Brain microvascular endothelial cell (primary cell): ENCODE measurements around the gene NIPAL1.
A peak's percentile ranks its signal among the peaks of the same experiment; 100 is the strongest.
"Not testable (repeated sequence)": the region's sequence is repeated elsewhere in the genome, so short reads cannot be mapped to it uniquely, and the experiment has no call there.

ENCODE experiments used
- DNase-seq: peaks from one replicate; pipeline ENCODE4 v3.0.0-alpha.2; 2020
- H3K27ac ChIP-seq: fragments of 250-450 bp; sonication (Bioruptor Pico); 2 replicates; pipeline ENCODE4 v1.5.1; 2020; ENCODE audit warnings: mild to moderate bottlenecking, moderate library complexity
- H3K27me3 ChIP-seq: fragments of 250-450 bp; sonication (Bioruptor Pico); replicated peaks from 2 replicates; pipeline ENCODE4 v1.5.1; 2020; ENCODE audit warnings: mild to moderate bottlenecking
- H3K36me3 ChIP-seq: fragments of 250-450 bp; sonication (Bioruptor Pico); replicated peaks from 2 replicates; pipeline ENCODE4 v1.5.1; 2020; ENCODE audit warnings: mild to moderate bottlenecking
- H3K4me3 ChIP-seq: 2 replicates; pipeline ENCODE4 v1.5.1; 2011; ENCODE audit warnings: low read depth, mild to moderate bottlenecking, control low read depth, low read length, moderate library complexity
- CTCF ChIP-seq: IDR thresholded peaks from 2 replicates; pipeline ENCODE4 v1.5.1; 2011; ENCODE audit warnings: low read depth, mild to moderate bottlenecking, moderate library complexity, low read length, control low read depth, inconsistent platforms; ENCODE audit errors: missing control alignments
- in situ Hi-C: cut with HindIII; loops from 2 replicates; pipeline ENCODE4 v1.10.0; 2017; ENCODE audit warnings: low sequenced_read_pairs, low pct_ligation_motif_present

The NIPAL1 gene

GRCh38 chr4:47996021-47996420 is 20.6 kb upstream of the NIPAL1 start:
- Histone ChIP-seq H3K4me3 (no peak overlapping the region), H3K27ac (no peak overlapping the region), H3K36me3 (no peaks in the 10 kb centered on the region), H3K27me3 (no peaks in the 10 kb centered on the region)
- in situ Hi-C loops: no loop called here
- no peak for TF ChIP-seq CTCF
- DNase-seq: no peak

GRCh38 chr4:48002267-48002666 is 14.3 kb upstream of the NIPAL1 start:
- Histone ChIP-seq H3K4me3 (no peak overlapping the region), H3K27me3 (no peaks in the 10 kb centered on the region), H3K36me3 (no peaks in the 10 kb centered on the region), H3K27ac (no peak overlapping the region)
- in situ Hi-C loops: no loop called here
- DNase-seq: no peak
- TF ChIP-seq CTCF: no peak

GRCh38 chr4:48003568-48003967 is 13.0 kb upstream of the NIPAL1 start:
- H3K4me3 ChIP-seq, in situ Hi-C loops, H3K27me3 ChIP-seq, H3K36me3 ChIP-seq, H3K27ac ChIP-seq: not testable (repeated sequence)
- peak; percentile 62 for TF ChIP-seq CTCF
- DNase-seq: peak; percentile 45

GRCh38 chr4:48005781-48006180 is 10.8 kb upstream of the NIPAL1 start:
- TF ChIP-seq CTCF: no peak
- in situ Hi-C loops: no loop called here
- H3K27me3 ChIP-seq: no peaks in the 10 kb centered on the region
- H3K27ac ChIP-seq: no peak overlapping the region
- no peak overlapping the region for H3K4me3 ChIP-seq
- H3K36me3 ChIP-seq: no peaks in the 10 kb centered on the region
- no peak for DNase-seq

GRCh38 chr4:48008021-48008596 is 8.5 kb upstream of the NIPAL1 start:
- in situ Hi-C loops: no loop called here
- Histone ChIP-seq H3K36me3 (no peaks in the 10 kb centered on the region), H3K27ac (no peak overlapping the region), H3K4me3 (no peak overlapping the region), H3K27me3 (no peaks in the 10 kb centered on the region)
- TF ChIP-seq CTCF: no peak
- DNase-seq: no peak

GRCh38 chr4:48010906-48011305 is 5.7 kb upstream of the NIPAL1 start:
- in situ Hi-C loops, DNase-seq, H3K36me3 ChIP-seq, H3K4me3 ChIP-seq, H3K27ac ChIP-seq, H3K27me3 ChIP-seq: not testable (repeated sequence)
